Coronary artery (tissue), 2 donors: ENCODE results near the gene KRT72.

ENCODE experiments used
- DNase-seq: peaks from one replicate; pipeline ENCODE4 v3.0.0-alpha.2; 2017; ENCODE audit warnings: low spot score
- H3K27ac ChIP-seq, 2 donors: fragments of 200-600 bp; sonication (generic); one replicate each; pipeline ENCODE4 v1.5.1; 2016 to 2019
- H3K4me3 ChIP-seq: fragments of 200-600 bp; sonication (generic); 2 replicates; pipeline ENCODE4 v1.5.1; 2016; ENCODE audit warnings: mild to moderate bottlenecking, moderate library complexity
- TF ChIP-seq, protein P1 (sequence below): fragments of 200-600 bp; sonication (generic); IDR thresholded peaks from one replicate; pipeline ENCODE4 v1.5.1; 2019; ENCODE audit warnings: antibody characterized with exemption

The KRT72 gene

DNA sequence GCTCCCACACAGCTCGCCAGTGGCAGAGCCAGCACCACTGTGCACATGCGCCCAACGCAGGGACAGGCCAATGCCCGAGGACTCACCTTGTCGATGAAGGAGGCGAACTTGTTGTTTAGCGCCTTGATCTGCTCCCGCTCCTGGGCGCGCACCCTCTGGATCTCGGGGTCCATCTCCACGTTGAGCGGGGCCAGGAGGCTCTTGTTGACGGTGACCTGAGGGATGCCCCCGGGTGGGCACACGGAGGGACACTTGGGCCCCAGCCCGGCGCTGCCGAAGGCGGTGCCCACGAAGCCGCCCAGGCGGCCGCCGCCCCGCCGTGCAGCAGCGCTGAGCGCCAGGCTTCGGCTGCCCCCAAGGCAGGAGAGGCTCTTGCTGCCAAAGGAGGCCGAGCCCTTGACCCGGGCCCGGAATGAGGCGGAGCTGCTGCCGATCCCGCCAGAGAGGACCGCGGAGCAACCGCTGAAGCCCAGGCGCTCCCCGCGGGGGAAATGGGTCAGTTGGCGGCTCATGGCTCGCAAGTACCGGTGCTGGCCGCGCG lies at the start of gene KRT72:
Gene KRT72 (minus strand): TSS at position 523 of the 541 bp plus-strand sequence. CDS start 11 bp downstream, at position 512.
- DNase-seq = peak; percentile 50
- Histone ChIP-seq H3K4me3 (no peak within 1 kb of the TSS), H3K27ac (no peak within 1 kb of the TSS)
- TF ChIP-seq, protein P1, sequence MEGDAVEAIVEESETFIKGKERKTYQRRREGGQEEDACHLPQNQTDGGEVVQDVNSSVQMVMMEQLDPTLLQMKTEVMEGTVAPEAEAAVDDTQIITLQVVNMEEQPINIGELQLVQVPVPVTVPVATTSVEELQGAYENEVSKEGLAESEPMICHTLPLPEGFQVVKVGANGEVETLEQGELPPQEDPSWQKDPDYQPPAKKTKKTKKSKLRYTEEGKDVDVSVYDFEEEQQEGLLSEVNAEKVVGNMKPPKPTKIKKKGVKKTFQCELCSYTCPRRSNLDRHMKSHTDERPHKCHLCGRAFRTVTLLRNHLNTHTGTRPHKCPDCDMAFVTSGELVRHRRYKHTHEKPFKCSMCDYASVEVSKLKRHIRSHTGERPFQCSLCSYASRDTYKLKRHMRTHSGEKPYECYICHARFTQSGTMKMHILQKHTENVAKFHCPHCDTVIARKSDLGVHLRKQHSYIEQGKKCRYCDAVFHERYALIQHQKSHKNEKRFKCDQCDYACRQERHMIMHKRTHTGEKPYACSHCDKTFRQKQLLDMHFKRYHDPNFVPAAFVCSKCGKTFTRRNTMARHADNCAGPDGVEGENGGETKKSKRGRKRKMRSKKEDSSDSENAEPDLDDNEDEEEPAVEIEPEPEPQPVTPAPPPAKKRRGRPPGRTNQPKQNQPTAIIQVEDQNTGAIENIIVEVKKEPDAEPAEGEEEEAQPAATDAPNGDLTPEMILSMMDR = no peak

DNA sequence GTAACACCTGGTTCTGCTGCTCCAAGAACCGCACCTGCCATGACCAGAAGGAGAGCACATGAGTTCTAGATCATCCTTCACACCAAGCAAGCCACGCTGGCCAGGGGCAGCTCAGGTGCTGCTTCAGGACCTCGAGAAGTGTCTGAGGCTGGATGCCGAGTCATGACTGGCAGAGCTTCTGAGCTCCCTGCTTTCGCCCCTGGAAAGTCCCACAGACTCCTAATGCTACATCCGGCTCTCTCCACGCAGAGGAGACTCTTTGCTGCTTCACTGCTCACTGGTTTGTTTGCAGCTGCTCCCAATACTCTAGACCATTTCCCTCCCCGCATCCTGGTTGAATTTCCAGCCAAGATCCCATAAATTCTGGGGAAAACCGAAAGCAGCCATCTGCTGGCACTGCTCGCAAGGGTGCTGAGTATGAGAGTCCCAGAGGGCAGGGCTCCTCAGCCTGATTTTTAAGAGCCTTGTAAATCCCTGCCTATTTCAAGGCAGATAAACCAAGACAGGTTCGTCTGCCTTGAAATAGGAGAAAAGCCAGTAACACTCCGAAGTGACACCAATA lies 49.3 kb upstream of the KRT72 start:
- DNase-seq = peak; percentile 54
- Histone ChIP-seq H3K4me3 (no peak overlapping the region), H3K27ac (no peak overlapping the region)
- TF ChIP-seq, protein P1 = no peak

DNA sequence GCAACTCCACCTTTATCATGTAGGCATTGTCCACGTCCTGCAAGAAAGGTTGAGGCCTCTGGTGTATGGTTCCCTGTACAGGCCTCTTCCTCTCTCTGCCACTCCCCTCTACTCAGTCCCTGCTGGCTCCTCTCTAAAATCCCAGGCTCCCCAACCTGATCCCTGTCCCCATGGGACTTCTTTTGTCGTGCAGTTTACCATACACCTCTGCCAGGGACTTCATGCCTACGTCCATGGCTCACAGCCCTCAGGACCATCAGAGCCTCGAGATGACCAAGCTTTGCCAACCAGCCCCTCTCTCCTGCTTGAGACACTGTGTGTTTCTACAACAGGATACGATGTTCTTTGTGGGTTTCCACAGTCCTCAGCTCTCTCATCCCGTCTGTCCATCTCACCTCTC lies 47.8 kb upstream of the KRT72 start:
- TF ChIP-seq, protein P1 = no peak
- Histone ChIP-seq H3K4me3 (no peak overlapping the region), H3K27ac (no peak overlapping the region)
- DNase-seq = peak; percentile 56

DNA sequence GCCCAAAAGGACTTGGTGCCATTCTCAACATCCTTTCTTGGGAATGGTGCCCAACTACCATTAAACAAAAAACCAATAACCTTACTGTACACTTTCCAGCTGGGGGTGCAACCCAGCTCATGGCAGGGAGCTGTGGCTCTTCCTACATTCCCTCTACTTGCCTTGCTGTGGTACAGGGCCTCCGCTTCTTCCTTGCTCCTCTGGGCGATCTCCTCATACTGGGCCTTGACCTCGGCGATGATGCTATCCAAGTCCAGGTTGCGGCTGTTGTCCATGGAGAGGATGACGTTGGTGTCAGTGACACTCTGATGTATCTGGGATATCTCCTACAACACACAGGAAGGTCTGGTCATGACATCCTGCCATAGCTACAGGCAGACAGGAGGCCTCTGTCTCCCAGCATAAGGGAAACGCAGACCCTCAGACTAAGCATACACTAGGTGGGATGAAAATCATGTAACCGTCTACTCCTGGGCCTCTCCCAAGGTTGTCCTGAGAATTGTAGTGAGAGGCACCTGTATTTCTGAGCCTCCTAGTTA lies 46.8 kb upstream of the KRT72 start:
- DNase-seq = peak; percentile 29
- Histone ChIP-seq H3K4me3 (no peak overlapping the region), H3K27ac (no peak overlapping the region)
- TF ChIP-seq, protein P1 = no peak

DNA sequence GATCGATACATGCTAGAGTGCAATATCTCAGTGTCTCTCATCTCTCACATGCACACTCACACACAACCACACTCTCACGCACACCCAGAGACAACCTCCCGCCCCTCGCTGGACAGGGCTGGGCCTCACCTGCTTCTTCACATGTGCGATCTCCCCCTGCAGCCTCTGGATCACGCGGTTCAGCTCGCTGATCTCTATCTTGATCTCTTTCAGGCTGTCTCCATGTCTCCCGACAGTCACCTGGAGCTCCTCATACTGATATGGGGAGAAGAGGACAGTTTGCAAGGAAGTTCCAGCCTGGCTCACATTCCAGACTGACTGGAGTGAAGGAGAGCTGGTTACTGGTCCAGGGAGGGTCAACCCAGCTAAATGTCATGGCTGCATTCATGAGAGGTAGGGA lies 46.3 kb upstream of the KRT72 start:
- TF ChIP-seq, protein P1 = no peak
- peak; percentile 52 for DNase-seq
- Histone ChIP-seq H3K27ac (no peak overlapping the region), H3K4me3 (no peak overlapping the region)

DNA sequence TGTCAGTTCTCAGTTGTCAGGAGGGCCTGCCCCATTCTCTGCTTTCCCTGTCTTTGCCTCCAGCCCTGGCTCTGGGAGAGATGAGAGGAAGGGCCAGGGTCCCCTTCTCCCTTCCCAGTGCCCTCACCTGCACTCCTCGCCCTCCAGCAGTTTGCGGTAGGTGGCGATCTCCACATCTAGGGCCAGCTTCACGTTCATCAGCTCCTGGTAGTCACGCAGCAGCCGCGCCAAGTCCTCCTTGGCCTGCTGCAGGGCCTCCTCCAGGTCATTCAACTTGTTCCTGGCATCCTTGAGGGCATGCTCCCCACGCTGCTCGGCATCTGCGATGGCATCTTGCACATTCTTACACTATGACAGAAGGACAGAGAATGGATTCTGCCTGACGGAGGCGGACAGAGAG lies 45.4 kb upstream of the KRT72 start:
- Histone ChIP-seq H3K27ac (no peak overlapping the region), H3K4me3 (no peak overlapping the region)
- peak; percentile 46 for DNase-seq
- TF ChIP-seq, protein P1 = no peak

DNA sequence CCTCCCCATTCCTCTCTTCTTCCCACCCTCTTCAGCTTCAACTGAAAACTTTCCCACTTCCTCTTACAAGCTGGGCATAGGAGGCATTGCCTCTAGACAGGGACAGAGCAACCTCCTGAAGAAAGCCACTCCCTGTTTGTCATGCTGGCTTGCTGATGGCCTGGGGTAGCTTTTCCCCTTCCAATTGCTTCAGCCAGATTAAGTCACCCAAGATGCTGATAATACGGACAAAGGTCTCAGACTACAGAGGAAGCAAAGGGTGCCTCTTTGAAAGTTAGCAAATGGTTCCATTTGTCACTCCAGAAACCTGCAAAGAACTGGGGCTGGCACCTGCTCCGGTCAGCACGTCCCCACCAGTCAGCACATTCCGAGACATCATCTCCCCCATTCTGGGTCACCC lies 44.7 kb upstream of the KRT72 start:
- Histone ChIP-seq H3K27ac (no peak overlapping the region), H3K4me3 (no peak overlapping the region)
- peak; percentile 58 for DNase-seq
- TF ChIP-seq, protein P1 = no peak
